Upper lobe of left lung (tissue), 4 donors: Measurements from ENCODE around the gene CMSS1.

Source experiments
- CTCF ChIP-seq, 6 experiments: fragments of 450-650 bp in 4 of 6; fragments of 200-600 bp in 2 of 6; sonication (generic) in 2 of 6; IDR thresholded peaks; one replicate each; pipeline ENCODE4 v1.5.1; 2016 to 2019; ENCODE audit warnings: antibody characterized with exemption in 6 of 6
- POLR2AphosphoS5 ChIP-seq, 2 donors: sonication (generic); formaldehyde crosslinking; IDR thresholded peaks; one replicate each; pipeline ENCODE4 v1.5.1; 2017; ENCODE audit warnings: antibody characterized with exemption in 2 of 2

GRCh38 chr3:100032243-100032642, 214.6 kb downstream of the CMSS1 start:
- TF ChIP-seq POLR2AphosphoS5 (IDR thresholded peaks at IDR 0.05), result no peak
- no peak for TF ChIP-seq CTCF (IDR thresholded peaks at IDR 0.05)
